Tibial nerve (tissue), 4 donors: ENCODE data around the gene NTNG1. TPM values are rescaled to one million over a fixed set of nuclear protein-coding genes. Genes with fewer than 3 reads are reported as not detected.

Source experiments
- DNase-seq, 2 donors: peaks; one replicate each; pipeline ENCODE4 v3.0.0-alpha.2; 2019; ENCODE audit warnings: low spot score in 2 of 2
- H3K27ac ChIP-seq, 4 donors: fragments of 200-600 bp; sonication (generic) in 3 of 4; one replicate each; pipeline ENCODE4 v1.5.1; 2017 to 2019; ENCODE audit warnings: mild to moderate bottlenecking in 1 of 4
- H3K27me3 ChIP-seq, 2 donors: fragments of 200-600 bp; sonication (generic) in 1 of 2; one replicate each; pipeline versions ENCODE4 v1.5.1 to v1.6.0; 2017 to 2019
- H3K36me3 ChIP-seq, 3 donors: fragments of 200-600 bp; sonication (generic); one replicate each; pipeline ENCODE4 v1.5.1; 2018 to 2019
- H3K4me1 ChIP-seq, 4 donors: fragments of 200-600 bp; sonication (generic) in 3 of 4; one replicate each; pipeline ENCODE4 v1.5.1; 2017 to 2019
- H3K4me3 ChIP-seq, 4 donors: fragments of 200-600 bp; sonication (generic) in 3 of 4; one replicate each; pipeline ENCODE4 v1.5.1; 2017 to 2019; ENCODE audit warnings: mild to moderate bottlenecking in 1 of 4, moderate library complexity in 1 of 4
- H3K9me3 ChIP-seq, 4 donors: fragments of 200-600 bp; sonication (generic) in 3 of 4; one replicate each; pipeline ENCODE4 v1.5.1; 2017 to 2019
- EP300 ChIP-seq, 2 donors: sonication (generic); formaldehyde crosslinking; IDR thresholded peaks; one replicate each; pipeline ENCODE4 v1.6.1; 2017; ENCODE audit warnings: antibody characterized with exemption in 2 of 2, mild to moderate bottlenecking in 1 of 2
- POLR2A ChIP-seq, 2 donors: fragments of 450-650 bp; IDR thresholded peaks; one replicate each; pipeline ENCODE4 v1.6.1; 2017; ENCODE audit warnings: antibody characterized with exemption in 2 of 2, mild to moderate bottlenecking in 2 of 2, moderate library complexity in 2 of 2
- WGBS, 2 donors: methylation state at CpG; one replicate each; pipeline ENCODE4 v1.1.5; 2018; 5-methylcytosine and 5-hydroxymethylcytosine counted together
- total RNA-seq, 4 donors: library from RNA; depleted of rRNA; stranded (reverse); fragments of >200 nt; gene quantifications; one replicate each; pipeline ENCODE4 v1.1.0, GENCODE V29; 2016
- TF ChIP-seq, protein P1 (sequence below), 5 experiments: fragments of 200-600 bp in 3 of 5; fragments of 450-650 bp in 2 of 5; sonication (generic) in 3 of 5; IDR thresholded peaks; one replicate each; pipeline ENCODE4 v1.5.1; 2016 to 2019; ENCODE audit warnings: antibody characterized with exemption in 5 of 5, mild to moderate bottlenecking in 3 of 5, moderate library complexity in 2 of 5

Gene NTNG1
- total RNA-seq, 4 donors from 2014 or later: 1.4 to 6.6 (median 3.9) TPM

DNA sequence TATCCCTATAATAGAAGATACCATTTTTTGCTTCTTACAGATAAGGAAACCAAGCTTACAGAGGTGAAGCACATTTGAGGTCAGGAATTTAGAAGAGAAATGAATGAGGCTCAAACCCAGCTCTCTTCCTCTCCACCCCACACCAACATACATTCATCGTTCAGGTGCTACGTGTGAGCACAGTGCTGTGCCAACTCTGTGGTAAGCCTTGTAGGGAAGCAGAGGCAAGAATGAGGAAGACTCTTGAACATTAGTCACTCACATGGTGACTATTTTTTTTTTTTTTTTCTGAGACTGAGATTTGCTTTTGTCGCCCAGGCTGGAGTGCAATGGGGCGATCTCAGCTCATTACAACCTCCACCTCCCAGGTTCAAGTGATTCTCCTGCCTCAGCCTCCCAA is 314.0 kb downstream of the NTNG1 start:
- Histone ChIP-seq H3K36me3 (no peaks in the 10 kb centered on the region), H3K27me3 (no peaks in the 10 kb centered on the region), H3K4me1 (no peaks in the 10 kb centered on the region), H3K9me3 (no peaks in the 10 kb centered on the region), H3K27ac (no peak overlapping the region), H3K4me3 (no peak overlapping the region)
- WGBS, 2 donors: 67 to 69% methylated on average over 4 of the region's 4 CpGs
- no peak for DNase-seq
- TF ChIP-seq POLR2A (IDR thresholded peaks at IDR 0.05) (no peak), EP300 (IDR thresholded peaks at IDR 0.05) (no peak)
- TF ChIP-seq, protein P1, sequence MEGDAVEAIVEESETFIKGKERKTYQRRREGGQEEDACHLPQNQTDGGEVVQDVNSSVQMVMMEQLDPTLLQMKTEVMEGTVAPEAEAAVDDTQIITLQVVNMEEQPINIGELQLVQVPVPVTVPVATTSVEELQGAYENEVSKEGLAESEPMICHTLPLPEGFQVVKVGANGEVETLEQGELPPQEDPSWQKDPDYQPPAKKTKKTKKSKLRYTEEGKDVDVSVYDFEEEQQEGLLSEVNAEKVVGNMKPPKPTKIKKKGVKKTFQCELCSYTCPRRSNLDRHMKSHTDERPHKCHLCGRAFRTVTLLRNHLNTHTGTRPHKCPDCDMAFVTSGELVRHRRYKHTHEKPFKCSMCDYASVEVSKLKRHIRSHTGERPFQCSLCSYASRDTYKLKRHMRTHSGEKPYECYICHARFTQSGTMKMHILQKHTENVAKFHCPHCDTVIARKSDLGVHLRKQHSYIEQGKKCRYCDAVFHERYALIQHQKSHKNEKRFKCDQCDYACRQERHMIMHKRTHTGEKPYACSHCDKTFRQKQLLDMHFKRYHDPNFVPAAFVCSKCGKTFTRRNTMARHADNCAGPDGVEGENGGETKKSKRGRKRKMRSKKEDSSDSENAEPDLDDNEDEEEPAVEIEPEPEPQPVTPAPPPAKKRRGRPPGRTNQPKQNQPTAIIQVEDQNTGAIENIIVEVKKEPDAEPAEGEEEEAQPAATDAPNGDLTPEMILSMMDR (IDR thresholded peaks at IDR 0.05): no peak

GRCh38 chr1:107457989-107458388 is 317.1 kb downstream of the NTNG1 start:
- TF ChIP-seq POLR2A (IDR thresholded peaks at IDR 0.05) (no peak), EP300 (IDR thresholded peaks at IDR 0.05) (no peak)
- TF ChIP-seq, protein P1 (IDR thresholded peaks at IDR 0.05): no peak
- WGBS, 2 donors: 53 to 62% methylated on average over 3 of the region's 3 CpGs

DNA sequence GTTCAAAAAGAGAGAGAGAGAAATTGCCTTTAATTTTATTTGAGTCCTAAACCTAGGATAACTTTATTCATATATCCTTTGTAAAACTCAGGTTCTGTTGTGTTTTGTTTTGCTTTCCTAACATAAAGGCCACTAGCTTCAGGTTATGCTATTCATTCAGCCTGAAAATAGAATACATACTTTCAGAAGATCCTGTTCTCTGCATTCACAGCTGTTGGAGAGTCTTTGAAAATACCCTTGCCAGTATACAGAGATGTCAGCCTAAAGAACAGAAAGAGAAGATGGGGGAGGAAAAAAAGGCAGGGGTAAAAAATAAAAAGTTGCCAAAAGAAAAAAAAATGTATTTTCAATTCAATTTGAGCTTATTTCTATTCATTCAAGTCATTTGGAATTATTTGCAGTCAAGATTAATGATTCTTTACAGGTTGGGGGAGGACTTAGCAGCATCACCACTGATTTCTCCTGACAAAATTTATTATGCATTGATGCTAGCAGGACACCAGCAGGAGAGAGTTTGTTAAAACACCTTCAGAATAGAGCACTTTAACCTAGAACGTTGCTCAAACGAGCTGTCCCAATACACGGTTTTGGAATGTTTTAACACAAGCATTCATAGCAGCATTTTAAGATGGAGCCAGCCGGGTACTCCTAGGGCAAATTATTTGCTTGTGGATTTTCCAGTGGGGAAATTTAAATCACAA is 318.5 kb downstream of the NTNG1 start:
- Histone ChIP-seq H3K4me3 (no peak overlapping the region), H3K9me3 (no peaks in the 10 kb centered on the region), H3K4me1 (no peaks in the 10 kb centered on the region), H3K27me3 (no peaks in the 10 kb centered on the region), H3K27ac (no peak overlapping the region), H3K36me3 (no peaks in the 10 kb centered on the region)
- no peak for DNase-seq
- no peak for TF ChIP-seq POLR2A (IDR thresholded peaks at IDR 0.05)
- no peak for TF ChIP-seq EP300 (IDR thresholded peaks at IDR 0.05)
- TF ChIP-seq, protein P1 (IDR thresholded peaks at IDR 0.05): no peak
- 51 to 55% methylated on average over 4 of the region's 4 CpGs for WGBS, 2 donors

More at GRCh38 chr1:107457989-107458388, 317.1 kb downstream of the NTNG1 start:
- DNase-seq: no peak
- Histone ChIP-seq H3K27ac (no peak overlapping the region), H3K36me3 (no peaks in the 10 kb centered on the region), H3K4me1 (no peaks in the 10 kb centered on the region), H3K27me3 (no peaks in the 10 kb centered on the region), H3K4me3 (no peak overlapping the region), H3K9me3 (no peaks in the 10 kb centered on the region)

- Histone ChIP-seq H3K4me1 (no peaks in the 10 kb centered on the region), H3K36me3 (no peaks in the 10 kb centered on the region), H3K4me3 (no peak overlapping the region), H3K9me3 (no peaks in the 10 kb centered on the region), H3K27ac (no peak overlapping the region), H3K27me3 (no peaks in the 10 kb centered on the region)
- DNase-seq: no peak
- TF ChIP-seq, protein P1 (IDR thresholded peaks at IDR 0.05): no peak
- TF ChIP-seq EP300 (IDR thresholded peaks at IDR 0.05) (no peak), POLR2A (IDR thresholded peaks at IDR 0.05) (no peak)
- 78 to 84% methylated on average over 8 of the region's 8 CpGs for WGBS, 2 donors
These were observed 319.2 kb downstream of the NTNG1 start for GRCh38 chr1:107460035-107460434.

- Histone ChIP-seq H3K4me1 (no peaks in the 10 kb centered on the region), H3K27me3 (no peaks in the 10 kb centered on the region), H3K27ac (no peak overlapping the region), H3K9me3 (no peaks in the 10 kb centered on the region), H3K4me3 (no peak overlapping the region), H3K36me3 (no peaks in the 10 kb centered on the region)
- no peak for DNase-seq
- WGBS, 2 donors: 58 to 67% methylated on average over 4 of the region's 4 CpGs
- no peak for TF ChIP-seq POLR2A (IDR thresholded peaks at IDR 0.05)
- TF ChIP-seq, protein P1 (IDR thresholded peaks at IDR 0.05): no peak
- no peak for TF ChIP-seq EP300 (IDR thresholded peaks at IDR 0.05)
These were observed 324.0 kb downstream of the NTNG1 start for GRCh38 chr1:107464827-107465226.
